Skeletal muscle tissue (tissue), 4 donors: Measurements from ENCODE around the gene CTXN3. TPM values are rescaled to one million over a fixed set of nuclear protein-coding genes. Genes with fewer than 3 reads are reported as not detected.

Experiments used
- H3K27ac ChIP-seq: one replicate; pipeline ENCODE4 v1.7.0; 2013; ENCODE audit warnings: mild to moderate bottlenecking, low read depth, low read length, inconsistent platforms
- H3K27me3 ChIP-seq, 3 donors: one replicate each; pipeline ENCODE4 v1.7.0; 2013; ENCODE audit warnings: low read length in 3 of 3; ENCODE audit not compliant: control insufficient read depth in 3 of 3, insufficient read depth in 3 of 3
- H3K36me3 ChIP-seq, 3 donors: one replicate each; pipeline ENCODE4 v1.7.0; 2013; ENCODE audit warnings: low read length in 3 of 3; ENCODE audit not compliant: control insufficient read depth in 3 of 3, insufficient read depth in 3 of 3
- H3K4me1 ChIP-seq, 3 donors: one replicate each; pipeline ENCODE4 v1.7.0; 2013; ENCODE audit warnings: low read length in 3 of 3, mild to moderate bottlenecking in 3 of 3; ENCODE audit not compliant: control insufficient read depth in 3 of 3, insufficient read depth in 3 of 3
- H3K4me3 ChIP-seq, 3 donors: one replicate each; pipeline ENCODE4 v1.7.0; 2013; ENCODE audit warnings: low read length in 3 of 3
- H3K9ac ChIP-seq, 3 donors: one replicate each; pipeline ENCODE4 v1.7.0; 2013; ENCODE audit warnings: low read length in 3 of 3, mild to moderate bottlenecking in 3 of 3, moderate library complexity in 2 of 3, low read depth in 1 of 3
- H3K9me3 ChIP-seq, 3 donors: one replicate each; pipeline ENCODE4 v1.7.0; 2013; ENCODE audit warnings: low read length in 3 of 3; ENCODE audit not compliant: control insufficient read depth in 3 of 3
- total RNA-seq: library from RNA; depleted of rRNA; stranded (reverse); fragments of >200 nt; gene quantifications from one replicate; pipeline ENCODE4 v1.2.3, GENCODE V29; 2014
- donor health status: Osteomylitis.

CTXN3 gene
- total RNA-seq, 1 donor from 2014 or later, result 1.0 TPM

- no peak overlapping the region for H3K4me3 ChIP-seq
- no peaks in the 10 kb centered on the region for H3K4me1 ChIP-seq
Measured at GRCh38 chr5:127612441-127613141, 36.3 kb upstream of the CTXN3 start.

GRCh38 chr5:127615916-127616315 lies 33.0 kb upstream of the CTXN3 start:
- no peaks in the 10 kb centered on the region for H3K36me3 ChIP-seq
- H3K27ac ChIP-seq, result no peak overlapping the region
- no peaks in the 10 kb centered on the region for H3K4me1 ChIP-seq
- H3K27me3 ChIP-seq, result no peaks in the 10 kb centered on the region
- H3K9ac ChIP-seq, result no peak overlapping the region
- no peak overlapping the region for H3K4me3 ChIP-seq
- H3K9me3 ChIP-seq, result no peaks in the 10 kb centered on the region

More at GRCh38 chr5:127612441-127613141, 36.3 kb upstream of the CTXN3 start:
- Histone ChIP-seq H3K9me3 (no peaks in the 10 kb centered on the region), H3K27ac (no peak overlapping the region), H3K9ac (no peak overlapping the region), H3K27me3 (no peaks in the 10 kb centered on the region), H3K36me3 (no peaks in the 10 kb centered on the region)

DNA sequence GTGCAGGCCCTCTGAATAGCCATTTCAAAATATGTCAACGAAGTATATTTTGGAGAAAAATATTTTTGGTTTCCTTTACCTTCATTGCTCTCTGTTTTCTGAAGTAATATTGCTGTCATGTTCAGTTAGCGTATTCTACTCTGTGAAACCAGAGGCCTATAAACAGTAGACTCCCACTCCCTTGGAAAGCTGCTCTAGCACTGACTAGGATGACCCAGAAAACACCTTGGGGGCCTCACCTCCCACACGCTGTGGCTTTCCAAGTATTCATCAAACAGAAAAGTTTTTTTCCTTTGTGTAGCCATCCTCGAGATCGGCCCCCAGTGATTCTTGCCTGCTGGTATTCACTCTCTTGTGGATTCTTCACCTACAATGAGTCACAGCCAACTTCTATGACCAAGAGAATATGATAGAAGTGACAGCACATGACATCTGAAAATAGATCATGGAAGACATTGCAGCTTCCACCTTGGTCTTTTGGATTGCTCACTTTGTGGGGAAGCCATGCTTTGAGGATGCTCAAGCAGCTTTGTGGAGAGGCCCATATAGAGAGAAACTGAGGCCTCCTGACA lies 28.9 kb upstream of the CTXN3 start:
- H3K27ac ChIP-seq, result no peak overlapping the region
- no peaks in the 10 kb centered on the region for H3K9me3 ChIP-seq
- H3K36me3 ChIP-seq, result no peaks in the 10 kb centered on the region
- no peaks in the 10 kb centered on the region for H3K4me1 ChIP-seq
- no peak overlapping the region for H3K4me3 ChIP-seq
- H3K9ac ChIP-seq, result no peak overlapping the region
- H3K27me3 ChIP-seq, result no peaks in the 10 kb centered on the region

GRCh38 chr5:127621601-127622325 lies 27.1 kb upstream of the CTXN3 start:
- Histone ChIP-seq H3K36me3 (no peaks in the 10 kb centered on the region), H3K27ac (no peak overlapping the region), H3K4me1 (no peaks in the 10 kb centered on the region), H3K9ac (no peak overlapping the region), H3K4me3 (no peak overlapping the region), H3K9me3 (no peaks in the 10 kb centered on the region), H3K27me3 (no peaks in the 10 kb centered on the region)

DNA sequence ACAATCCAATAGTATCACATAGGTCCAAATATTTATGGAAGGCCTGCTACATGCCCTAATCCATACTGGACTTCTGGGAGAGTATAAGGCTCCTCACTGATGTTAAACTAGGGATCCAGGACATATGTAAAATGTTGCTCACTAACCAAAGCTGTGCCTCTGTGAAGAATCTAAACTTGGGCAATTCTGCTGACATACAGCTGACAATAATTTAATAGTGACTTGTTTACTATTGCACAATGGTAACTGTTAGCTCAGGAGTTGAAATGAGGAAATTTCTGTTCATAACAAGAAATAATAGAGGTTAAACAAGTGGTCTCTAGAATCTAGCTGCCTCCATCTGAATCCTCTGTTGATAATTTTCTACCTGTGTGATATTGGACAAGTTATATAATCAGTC lies 14.9 kb upstream of the CTXN3 start:
- Histone ChIP-seq H3K4me1 (no peaks in the 10 kb centered on the region), H3K27ac (no peak overlapping the region), H3K27me3 (no peaks in the 10 kb centered on the region), H3K9me3 (no peaks in the 10 kb centered on the region), H3K9ac (no peak overlapping the region), H3K36me3 (no peaks in the 10 kb centered on the region), H3K4me3 (no peak overlapping the region)

- H3K36me3 ChIP-seq, result no peaks in the 10 kb centered on the region
- H3K27ac ChIP-seq, result no peak overlapping the region
- no peak overlapping the region for H3K4me3 ChIP-seq
- H3K9me3 ChIP-seq, result no peaks in the 10 kb centered on the region
- peaks cover 3 to 7% (median 6%) of the 10 kb centered on the region in 3 donors for H3K4me1 ChIP-seq
- no peak overlapping the region for H3K9ac ChIP-seq
- no peaks in the 10 kb centered on the region for H3K27me3 ChIP-seq
Measured at GRCh38 chr5:127639828-127640227, 9.1 kb upstream of the CTXN3 start.

GRCh38 chr5:127642949-127643348 lies 5.9 kb upstream of the CTXN3 start:
- Histone ChIP-seq H3K36me3 (no peaks in the 10 kb centered on the region), H3K9ac (no peak overlapping the region), H3K27me3 (no peaks in the 10 kb centered on the region), H3K27ac (no peak overlapping the region), H3K4me3 (no peak overlapping the region), H3K4me1 (peaks cover 10 to 17% (median 12%) of the 10 kb centered on the region in 3 donors), H3K9me3 (no peaks in the 10 kb centered on the region)

- Histone ChIP-seq H3K9ac (no peak overlapping the region), H3K27ac (no peak overlapping the region)
Measured at GRCh38 chr5:127643607-127644006, 5.3 kb upstream of the CTXN3 start.

GRCh38 chr5:127645300-127645726 lies 3.6 kb upstream of the CTXN3 start:
- no peaks in the 10 kb centered on the region for H3K9me3 ChIP-seq
- no peaks in the 10 kb centered on the region for H3K36me3 ChIP-seq
- H3K9ac ChIP-seq, result no peak overlapping the region
- no peak overlapping the region for H3K27ac ChIP-seq
- no peak overlapping the region for H3K4me3 ChIP-seq
- no peaks in the 10 kb centered on the region for H3K27me3 ChIP-seq
- peaks cover 10 to 24% (median 12%) of the 10 kb centered on the region in 3 donors for H3K4me1 ChIP-seq

More at GRCh38 chr5:127643607-127644006, 5.3 kb upstream of the CTXN3 start:
- Histone ChIP-seq H3K36me3 (no peaks in the 10 kb centered on the region), H3K27me3 (no peaks in the 10 kb centered on the region), H3K9me3 (no peaks in the 10 kb centered on the region), H3K4me3 (no peak overlapping the region), H3K4me1 (peaks cover 10 to 17% (median 12%) of the 10 kb centered on the region in 3 donors)
